CD8-positive, alpha-beta memory T cell (primary cell): Measurements from ENCODE around the gene MUC5B. TPM values are rescaled to one million over a fixed set of nuclear protein-coding genes. Genes with fewer than 3 reads are reported as not detected.
"Not testable (repeated sequence)": the region's sequence is repeated elsewhere in the genome, so short reads cannot be mapped to it uniquely, and the experiment has no call there.

Experiments
- CTCF ChIA-PET: fragments of 350-600 bp; sonication (Branson Sonifier 250); formaldehyde crosslinking; loops from one replicate; lab custom pipeline; 2021; ENCODE audit warnings: antibody characterized with exemption; lab: Charles Lee
- POLR2A ChIA-PET: fragments of 350-600 bp; sonication (Branson Sonifier 250); formaldehyde crosslinking; loops from one replicate; lab custom pipeline; 2021; ENCODE audit warnings: antibody characterized with exemption; lab: Charles Lee
- DNase-seq, 5 donors: peaks; one replicate each; pipeline versions ENCODE4 v3.0.0 to v3.0.0-alpha.2; 2020 to 2022; ENCODE audit warnings: mixed read lengths in 1 of 5
- H3K27ac ChIP-seq: one replicate; pipeline ENCODE4 v1.7.0; 2013; ENCODE audit warnings: low read depth, mild to moderate bottlenecking, low read length, moderate library complexity
- H3K27me3 ChIP-seq: 2 replicates; pipeline ENCODE4 v1.7.0; 2013; ENCODE audit warnings: low read length, mild to moderate bottlenecking; ENCODE audit not compliant: insufficient read depth, poor library complexity, severe bottlenecking
- H3K36me3 ChIP-seq: 2 replicates; pipeline ENCODE4 v1.7.0; 2013; ENCODE audit warnings: mild to moderate bottlenecking, low read length, moderate library complexity; ENCODE audit not compliant: insufficient read depth
- H3K4me1 ChIP-seq: 2 replicates; pipeline ENCODE4 v1.7.0; 2013; ENCODE audit warnings: mild to moderate bottlenecking, low read length, moderate library complexity; ENCODE audit not compliant: insufficient read depth
- H3K4me3 ChIP-seq: 2 replicates; pipeline ENCODE4 v1.7.0; 2013; ENCODE audit warnings: mild to moderate bottlenecking, low read length
- H3K9me3 ChIP-seq: 2 replicates; pipeline ENCODE4 v1.7.0; 2013; ENCODE audit warnings: mild to moderate bottlenecking, low read length
- H3K27ac Mint-ChIP-seq, 8 donors: one replicate each; pipeline ENCODE4 v1.8.0; 2020 to 2021; ENCODE audit warnings: mixed read lengths in 8 of 8, mild to moderate bottlenecking in 6 of 8, inconsistent platforms in 3 of 8, moderate library complexity in 3 of 8
- H3K27me3 Mint-ChIP-seq, 2 donors: one replicate each; pipeline ENCODE4 v1.8.0; 2020 to 2021; ENCODE audit warnings: mixed read lengths in 2 of 2, mild to moderate bottlenecking in 1 of 2, moderate library complexity in 1 of 2
- H3K36me3 Mint-ChIP-seq, 3 donors: one replicate each; pipeline ENCODE4 v1.8.0; 2020 to 2021; ENCODE audit warnings: mixed read lengths in 3 of 3, inconsistent platforms in 1 of 3, mild to moderate bottlenecking in 1 of 3
- H3K4me1 Mint-ChIP-seq, 3 donors: one replicate each; pipeline ENCODE4 v1.8.0; 2020 to 2021; ENCODE audit warnings: mixed read lengths in 3 of 3, inconsistent platforms in 1 of 3, mild to moderate bottlenecking in 1 of 3
- H3K4me3 Mint-ChIP-seq, 7 donors: one replicate each; pipeline ENCODE4 v1.8.0; 2020 to 2021; ENCODE audit warnings: mixed read lengths in 7 of 7, mild to moderate bottlenecking in 6 of 7, moderate library complexity in 4 of 7, inconsistent platforms in 2 of 7
- H3K9me3 Mint-ChIP-seq, 5 donors: one replicate each; pipeline ENCODE4 v1.8.0; 2020 to 2022; ENCODE audit warnings: mixed read lengths in 5 of 5, mild to moderate bottlenecking in 3 of 5, moderate library complexity in 2 of 5, inconsistent platforms in 1 of 5
- polyA plus RNA-seq: library from polyadenylated mRNA; unstranded; fragments of 300-500 nt; fragmentation: Illumina TruSeq; gene quantifications from one replicate; pipeline ENCODE4 v1.2.3, GENCODE V29; 2021
- total RNA-seq, 2 experiments: library from RNA; stranded (reverse); gene quantifications; one replicate each; pipeline ENCODE4 v1.2.3, GENCODE V29; 2021

The MUC5B gene
- total and polyA plus RNA-seq, 3 experiments from 2014 or later: not detected

GRCh38 chr11:1260620-1261019 lies 37.8 kb downstream of the MUC5B start:
- Mint-ChIP-seq H3K36me3 (no peaks in the 10 kb centered on the region), H3K27me3 (peaks cover 0 to 4% of the 10 kb centered on the region in 2 donors), H3K9me3 (peaks cover 0 to 5% (median 0%) of the 10 kb centered on the region in 5 donors), H3K27ac (peak overlapping the region in 2 of 8 donors; percentile 14 to 56), H3K4me1 (peaks cover 11 to 23% (median 13%) of the 10 kb centered on the region in 3 donors), H3K4me3 (peak overlapping the region in 3 of 7 donors; percentile 31 to 85 (median 38))
- H3K9me3 ChIP-seq: no peaks in the 10 kb centered on the region
- ChIA-PET POLR2A (no interaction called here), CTCF (no interaction called here)
- no peak overlapping the region for H3K27ac ChIP-seq
- H3K4me1 ChIP-seq: peaks cover 15% of the 10 kb centered on the region
- H3K36me3 ChIP-seq: no peaks in the 10 kb centered on the region
- no peak overlapping the region for H3K4me3 ChIP-seq
- no peak for DNase-seq
- H3K27me3 ChIP-seq: no peaks in the 10 kb centered on the region

- no peaks in the 10 kb centered on the region for H3K9me3 ChIP-seq
- Mint-ChIP-seq H3K4me1 (peaks cover 11 to 23% (median 13%) of the 10 kb centered on the region in 3 donors), H3K9me3 (peaks cover 0 to 5% (median 0%) of the 10 kb centered on the region in 5 donors), H3K36me3 (no peaks in the 10 kb centered on the region), H3K27ac (peak overlapping the region in 2 of 8 donors; percentile 92 to 95), H3K4me3 (peak overlapping the region in 4 of 7 donors; percentile 70 to 86 (median 84)), H3K27me3 (peaks cover 0 to 4% of the 10 kb centered on the region in 2 donors)
- POLR2A ChIA-PET: interaction anchor here (1.9 kb wide), 1 partner anchor 48 kb away, joined by 17 read pairs; the partner anchor contains the start of gene TOLLIP
- CTCF ChIA-PET: interaction anchor here (1.2 to 1.4 kb wide), 3 partner anchors 48 to 128 kb away, joined by 3 to 4 read pairs (median 4); partner anchors contain the start of genes BRSK2 and TOLLIP
- no peaks in the 10 kb centered on the region for H3K36me3 ChIP-seq
- H3K4me3 ChIP-seq: no peak overlapping the region
- DNase-seq: no peak
- H3K27ac ChIP-seq: no peak overlapping the region
- H3K4me1 ChIP-seq: peaks cover 15% of the 10 kb centered on the region
- H3K27me3 ChIP-seq: no peaks in the 10 kb centered on the region
Measured at GRCh38 chr11:1261241-1262071, 38.6 kb downstream of the MUC5B start.

GRCh38 chr11:1262172-1263006 lies 39.5 kb downstream of the MUC5B start:
- peak; percentile 83 to 89 (median 85) for DNase-seq
- ChIA-PET CTCF (interaction anchor here (1.2 to 1.4 kb wide), 3 partner anchors 47 to 127 kb away, joined by 3 to 4 read pairs (median 4); partner anchors contain the start of genes BRSK2 and TOLLIP), POLR2A (interaction anchor here (1.9 kb wide), 1 partner anchor 47 kb away, joined by 17 read pairs; the partner anchor contains the start of gene TOLLIP)
- H3K27me3 Mint-ChIP-seq: peaks cover 0 to 4% of the 10 kb centered on the region in 2 donors
- H3K4me3 ChIP-seq: peak overlapping the region; percentile 85
- no peaks in the 10 kb centered on the region for H3K36me3 Mint-ChIP-seq
- peaks cover 15% of the 10 kb centered on the region for H3K4me1 ChIP-seq
- H3K4me1 Mint-ChIP-seq: peaks cover 11 to 25% (median 13%) of the 10 kb centered on the region in 3 donors
- peak overlapping the region; percentile 70 to 87 (median 84) for H3K4me3 Mint-ChIP-seq
- no peaks in the 10 kb centered on the region for H3K27me3 ChIP-seq
- H3K36me3 ChIP-seq: no peaks in the 10 kb centered on the region
- peak overlapping the region; percentile 72 to 95 (median 90) for H3K27ac Mint-ChIP-seq
- H3K27ac ChIP-seq: peak overlapping the region; percentile 75
- H3K9me3 Mint-ChIP-seq: peaks cover 0 to 5% (median 0%) of the 10 kb centered on the region in 5 donors
- H3K9me3 ChIP-seq: no peaks in the 10 kb centered on the region

GRCh38 chr11:1263010-1263409 lies 40.1 kb downstream of the MUC5B start:
- CTCF ChIA-PET: interaction anchor here (1.2 to 1.4 kb wide), 3 partner anchors 47 to 126 kb away, joined by 3 to 4 read pairs (median 4); partner anchors contain the start of genes BRSK2 and TOLLIP

GRCh38 chr11:1264444-1264843 lies 41.6 kb downstream of the MUC5B start:
- POLR2A ChIA-PET, H3K36me3 Mint-ChIP-seq, H3K27me3 Mint-ChIP-seq, H3K27me3 ChIP-seq, H3K27ac ChIP-seq, H3K9me3 Mint-ChIP-seq, CTCF ChIA-PET, H3K36me3 ChIP-seq, H3K9me3 ChIP-seq, H3K4me3 ChIP-seq: not testable (repeated sequence)
- peaks cover 15% of the 10 kb centered on the region for H3K4me1 ChIP-seq
- Mint-ChIP-seq H3K27ac (peak overlapping the region in 7 of 8 donors; percentile 9 to 87 (median 76)), H3K4me3 (peak overlapping the region in 3 of 7 donors; percentile 3 to 34 (median 15)), H3K4me1 (peaks cover 11 to 27% (median 13%) of the 10 kb centered on the region in 3 donors)
- peak in 3 of 5 donors; percentile 8 to 41 (median 28) for DNase-seq

More at GRCh38 chr11:1263010-1263409, 40.1 kb downstream of the MUC5B start:
- peak overlapping the region; percentile 75 for H3K27ac ChIP-seq
- H3K9me3 ChIP-seq: no peaks in the 10 kb centered on the region
- H3K4me3 ChIP-seq: peak overlapping the region; percentile 85
- POLR2A ChIA-PET: interaction anchor here (1.9 kb wide), 1 partner anchor 46 kb away, joined by 17 read pairs; the partner anchor contains the start of gene TOLLIP
- H3K27me3 Mint-ChIP-seq: peaks cover 0 to 4% of the 10 kb centered on the region in 2 donors
- H3K27ac Mint-ChIP-seq: peak overlapping the region in 7 of 8 donors; percentile 72 to 95 (median 87)
- peaks cover 11 to 27% (median 13%) of the 10 kb centered on the region in 3 donors for H3K4me1 Mint-ChIP-seq
- DNase-seq: peak in 1 of 5 donors; percentile 17
- peak overlapping the region; percentile 70 to 87 (median 84) for H3K4me3 Mint-ChIP-seq
- H3K36me3 Mint-ChIP-seq: no peaks in the 10 kb centered on the region
- H3K36me3 ChIP-seq: no peaks in the 10 kb centered on the region
- peaks cover 15% of the 10 kb centered on the region for H3K4me1 ChIP-seq
- no peaks in the 10 kb centered on the region for H3K27me3 ChIP-seq
- H3K9me3 Mint-ChIP-seq: peaks cover 0 to 5% (median 0%) of the 10 kb centered on the region in 5 donors

- H3K36me3 ChIP-seq, H3K27me3 ChIP-seq, H3K4me3 ChIP-seq, DNase-seq, POLR2A ChIA-PET, H3K27me3 Mint-ChIP-seq, H3K9me3 Mint-ChIP-seq, H3K36me3 Mint-ChIP-seq, H3K27ac ChIP-seq, H3K9me3 ChIP-seq: not testable (repeated sequence)
- Mint-ChIP-seq H3K4me3 (peak overlapping the region in 1 of 7 donors; percentile 23), H3K4me1 (peaks cover 11 to 27% (median 13%) of the 10 kb centered on the region in 3 donors), H3K27ac (peak overlapping the region in 1 of 8 donors; percentile 46)
- peaks cover 15% of the 10 kb centered on the region for H3K4me1 ChIP-seq
- CTCF ChIA-PET: interaction anchor here (0.9 kb wide), 1 partner anchor 10 kb away, joined by 3 read pairs; no protein-coding TSS in a partner anchor
Measured at GRCh38 chr11:1265480-1265879, 42.6 kb downstream of the MUC5B start.

- H3K9me3 Mint-ChIP-seq, CTCF ChIA-PET, H3K36me3 Mint-ChIP-seq: not testable (repeated sequence)
Measured at GRCh38 chr11:1266976-1267375, 44.1 kb downstream of the MUC5B start.

More at GRCh38 chr11:1266976-1267375, 44.1 kb downstream of the MUC5B start:
- H3K4me3 ChIP-seq, H3K9me3 ChIP-seq, H3K36me3 ChIP-seq, DNase-seq, H3K27ac ChIP-seq, H3K27me3 ChIP-seq, POLR2A ChIA-PET, H3K27me3 Mint-ChIP-seq: not testable (repeated sequence)
- H3K4me1 ChIP-seq: peaks cover 13% of the 10 kb centered on the region
- Mint-ChIP-seq H3K4me3 (peak overlapping the region in 1 of 7 donors; percentile 1), H3K27ac (peak overlapping the region in 2 of 8 donors; percentile 22 to 75), H3K4me1 (peaks cover 11 to 25% (median 12%) of the 10 kb centered on the region in 3 donors)
